ENCODE data around the gene ASPDH.

ASPDH gene

GRCh38 chr19:50513746-50514345, at the start of gene ASPDH:
TSS of gene ASPDH (minus strand) at chr19:50513913. CDS start at chr19:50513823, 90 bp downstream.
- peak in 20 of 42 donors; percentile 32 to 69 (median 53) for DNase-seq
- intact Hi-C loops (cut with DNase I) = no loop called here

- DNase-seq = no peak
- intact Hi-C loops (cut with DNase I) = no loop called here
Observed at GRCh38 chr19:50562996-50563395, 49.3 kb upstream of the ASPDH start.

- intact Hi-C loops (cut with DNase I) = no loop called here
- DNase-seq = no peak
Observed at GRCh38 chr19:50562329-50562728, 48.6 kb upstream of the ASPDH start.

- intact Hi-C loops (cut with DNase I) = no loop called here
- DNase-seq = no peak
Observed at GRCh38 chr19:50559636-50560035, 45.9 kb upstream of the ASPDH start.

- intact Hi-C loops (cut with DNase I) = no loop called here
- no peak for DNase-seq
Observed at GRCh38 chr19:50558449-50558848, 44.7 kb upstream of the ASPDH start.

- DNase-seq = no peak
- intact Hi-C loops (cut with DNase I) = no loop called here
Observed at GRCh38 chr19:50558039-50558438, 44.3 kb upstream of the ASPDH start.

GRCh38 chr19:50557009-50557613, 43.4 kb upstream of the ASPDH start:
- intact Hi-C loops (cut with DNase I) = no loop called here
- peak in 3 of 42 donors; percentile 41 to 61 (median 43) for DNase-seq

GRCh38 chr19:50556282-50557008, 42.7 kb upstream of the ASPDH start:
- DNase-seq = peak; percentile 72 to 95 (median 90)
- intact Hi-C loops (cut with DNase I) = no loop called here

GRCh38 chr19:50555450-50556281, 42.0 kb upstream of the ASPDH start:
- intact Hi-C loops (cut with DNase I) = no loop called here

GRCh38 chr19:50555033-50555432, 41.3 kb upstream of the ASPDH start:
- intact Hi-C loops (cut with DNase I) = no loop called here
- DNase-seq = no peak

More at GRCh38 chr19:50555450-50556281, 42.0 kb upstream of the ASPDH start:
- DNase-seq = peak in 7 of 42 donors; percentile 11 to 61 (median 34)

GRCh38 chr19:50554212-50554611, 40.5 kb upstream of the ASPDH start:
- no peak for DNase-seq
- intact Hi-C loops (cut with DNase I) = no loop called here

GRCh38 chr19:50553134-50553703, 39.5 kb upstream of the ASPDH start:
- DNase-seq = no peak
- intact Hi-C loops (cut with DNase I) = no loop called here

GRCh38 chr19:50552540-50552939, 38.8 kb upstream of the ASPDH start:
- intact Hi-C loops (cut with DNase I) = no loop called here
- DNase-seq = no peak

- peak in 40 of 42 donors; percentile 41 to 93 (median 78) for DNase-seq
- intact Hi-C loops (cut with DNase I) = no loop called here
Observed at GRCh38 chr19:50551715-50552187, 38.0 kb upstream of the ASPDH start.

- peak in 18 of 42 donors; percentile 26 to 70 (median 52) for DNase-seq
- intact Hi-C loops (cut with DNase I) = no loop called here
Observed at GRCh38 chr19:50551034-50551714, 37.5 kb upstream of the ASPDH start.

GRCh38 chr19:50550594-50550966, 36.9 kb upstream of the ASPDH start:
- intact Hi-C loops (cut with DNase I) = no loop called here
- DNase-seq = peak in 3 of 42 donors; percentile 27 to 56 (median 31)

GRCh38 chr19:50549927-50550593, 36.3 kb upstream of the ASPDH start:
- intact Hi-C loops (cut with DNase I) = no loop called here
- peak in 2 of 42 donors; percentile 48 to 64 for DNase-seq

Data from head of caudate nucleus (tissue), 42 donors.